Measurements from ENCODE around the gene SHLD1. TPM values are rescaled to one million over a fixed set of nuclear protein-coding genes. Genes with fewer than 3 reads are reported as not detected.

The SHLD1 gene
- total RNA-seq, 1 donor, result 2.0 TPM

DNA sequence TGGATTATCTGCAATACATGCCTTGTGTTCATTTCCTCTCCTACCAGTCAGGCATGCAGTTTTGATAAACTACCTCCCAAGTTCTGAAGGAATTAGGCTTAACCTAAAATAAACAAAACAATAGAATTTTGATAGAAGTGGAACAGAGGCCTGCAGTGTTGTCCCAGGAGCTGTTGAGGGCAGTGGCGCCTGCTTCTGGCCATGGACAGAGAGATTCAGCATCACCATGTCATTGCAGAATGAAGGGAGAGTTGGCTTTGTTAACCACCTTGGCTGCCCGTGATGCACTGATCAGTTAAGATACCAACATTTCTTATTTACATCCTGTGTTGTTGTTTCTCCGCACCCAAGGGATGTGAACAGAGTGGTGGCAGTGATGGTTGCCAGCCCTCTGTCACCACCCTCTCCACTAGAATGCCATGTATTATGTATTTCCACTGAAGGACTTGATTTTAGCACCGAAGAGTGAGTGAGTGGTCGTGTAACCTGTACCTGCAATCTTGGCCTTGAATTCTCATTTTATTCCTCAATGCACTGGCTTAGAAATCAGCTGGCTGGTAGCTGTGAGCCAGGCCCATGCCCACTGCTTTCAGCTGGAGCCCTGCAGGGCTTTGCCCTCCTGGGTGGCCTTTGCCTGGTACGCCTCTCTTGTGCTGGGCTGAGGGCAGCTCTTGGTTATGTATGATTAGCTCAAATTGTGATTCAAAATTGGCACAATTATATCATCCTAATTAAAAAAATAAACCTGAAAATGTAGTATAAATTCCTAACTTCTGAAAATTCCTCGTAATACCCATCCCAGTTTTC lies 56.5 kb downstream of the SHLD1 start:
- no peak overlapping the region for H3K4me3 ChIP-seq (ENCODE audit: low read depth, low read length)
- DNase-seq (ENCODE audit: low read depth), result no peak
- TF ChIP-seq, protein P1, sequence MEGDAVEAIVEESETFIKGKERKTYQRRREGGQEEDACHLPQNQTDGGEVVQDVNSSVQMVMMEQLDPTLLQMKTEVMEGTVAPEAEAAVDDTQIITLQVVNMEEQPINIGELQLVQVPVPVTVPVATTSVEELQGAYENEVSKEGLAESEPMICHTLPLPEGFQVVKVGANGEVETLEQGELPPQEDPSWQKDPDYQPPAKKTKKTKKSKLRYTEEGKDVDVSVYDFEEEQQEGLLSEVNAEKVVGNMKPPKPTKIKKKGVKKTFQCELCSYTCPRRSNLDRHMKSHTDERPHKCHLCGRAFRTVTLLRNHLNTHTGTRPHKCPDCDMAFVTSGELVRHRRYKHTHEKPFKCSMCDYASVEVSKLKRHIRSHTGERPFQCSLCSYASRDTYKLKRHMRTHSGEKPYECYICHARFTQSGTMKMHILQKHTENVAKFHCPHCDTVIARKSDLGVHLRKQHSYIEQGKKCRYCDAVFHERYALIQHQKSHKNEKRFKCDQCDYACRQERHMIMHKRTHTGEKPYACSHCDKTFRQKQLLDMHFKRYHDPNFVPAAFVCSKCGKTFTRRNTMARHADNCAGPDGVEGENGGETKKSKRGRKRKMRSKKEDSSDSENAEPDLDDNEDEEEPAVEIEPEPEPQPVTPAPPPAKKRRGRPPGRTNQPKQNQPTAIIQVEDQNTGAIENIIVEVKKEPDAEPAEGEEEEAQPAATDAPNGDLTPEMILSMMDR (IDR thresholded peaks at IDR 0.05; ENCODE audit: insufficient read depth, low read length), result no peak

DNA sequence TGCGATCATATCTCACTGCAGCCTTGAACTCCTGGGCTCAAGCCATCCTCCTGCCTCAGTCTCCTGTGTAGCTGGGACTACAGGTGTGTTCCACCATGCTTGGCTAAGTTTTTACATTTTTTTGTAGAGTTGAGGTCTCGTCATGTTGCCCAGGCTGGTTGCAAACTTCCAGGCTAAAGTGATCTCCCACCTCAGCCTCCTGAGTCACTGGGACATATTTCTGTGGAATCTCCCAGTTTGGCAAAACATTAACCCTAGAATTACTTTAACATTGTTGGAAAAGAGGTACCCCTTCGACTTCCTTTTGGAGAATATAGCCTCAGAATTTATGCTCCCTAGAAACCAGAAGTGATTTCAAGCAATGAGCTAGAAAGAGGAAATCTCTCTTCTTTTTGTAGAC lies 57.2 kb downstream of the SHLD1 start:
- no peak for DNase-seq (ENCODE audit: low read depth)
- TF ChIP-seq, protein P1 (IDR thresholded peaks at IDR 0.05; ENCODE audit: insufficient read depth, low read length), result no peak
- H3K4me3 ChIP-seq (ENCODE audit: low read depth, low read length), result no peak overlapping the region

DNA sequence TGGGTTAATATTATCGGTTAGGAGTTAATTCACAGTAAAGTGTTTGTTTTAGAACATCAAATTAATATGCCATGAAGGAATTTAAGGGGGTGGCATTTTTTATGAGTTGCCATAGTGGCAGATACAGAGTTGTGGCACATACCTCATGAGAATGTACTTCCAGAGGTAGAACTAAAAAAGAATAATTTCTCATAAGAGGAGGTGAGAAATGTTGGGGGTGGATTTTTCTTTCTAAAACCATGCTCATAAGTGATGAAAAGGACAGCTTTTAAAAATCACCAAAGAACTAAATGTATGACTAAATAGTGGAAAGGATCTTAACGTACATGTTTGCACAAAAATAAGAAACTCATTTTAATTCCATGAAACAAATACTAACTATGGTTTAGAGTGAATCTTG lies 58.7 kb downstream of the SHLD1 start:
- TF ChIP-seq, protein P1 (IDR thresholded peaks at IDR 0.05; ENCODE audit: insufficient read depth, low read length), result no peak
- H3K4me3 ChIP-seq (ENCODE audit: low read depth, low read length), result no peak overlapping the region
- no peak for DNase-seq (ENCODE audit: low read depth)

DNA sequence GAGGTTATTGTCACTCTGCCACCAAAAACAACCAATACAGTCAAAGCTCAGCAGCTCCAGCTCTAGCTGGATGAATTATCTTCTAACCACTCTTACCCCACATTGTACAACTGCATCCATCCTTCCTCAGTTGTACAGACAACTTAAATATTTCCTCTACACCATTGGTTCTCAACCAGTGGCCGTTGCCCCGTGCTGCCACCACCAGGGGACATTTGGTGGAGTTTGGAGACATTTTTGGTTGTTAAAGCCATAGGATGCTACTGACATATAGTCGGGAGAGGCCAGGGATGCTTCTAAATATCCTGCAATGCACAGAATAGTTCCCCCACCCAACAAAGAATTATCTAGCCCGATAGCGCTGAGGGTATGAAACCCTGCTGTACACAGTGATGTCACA lies 59.3 kb downstream of the SHLD1 start:
- H3K4me3 ChIP-seq (ENCODE audit: low read depth, low read length), result no peak overlapping the region
- DNase-seq (ENCODE audit: low read depth), result no peak
- TF ChIP-seq, protein P1 (IDR thresholded peaks at IDR 0.05; ENCODE audit: insufficient read depth, low read length), result no peak

DNA sequence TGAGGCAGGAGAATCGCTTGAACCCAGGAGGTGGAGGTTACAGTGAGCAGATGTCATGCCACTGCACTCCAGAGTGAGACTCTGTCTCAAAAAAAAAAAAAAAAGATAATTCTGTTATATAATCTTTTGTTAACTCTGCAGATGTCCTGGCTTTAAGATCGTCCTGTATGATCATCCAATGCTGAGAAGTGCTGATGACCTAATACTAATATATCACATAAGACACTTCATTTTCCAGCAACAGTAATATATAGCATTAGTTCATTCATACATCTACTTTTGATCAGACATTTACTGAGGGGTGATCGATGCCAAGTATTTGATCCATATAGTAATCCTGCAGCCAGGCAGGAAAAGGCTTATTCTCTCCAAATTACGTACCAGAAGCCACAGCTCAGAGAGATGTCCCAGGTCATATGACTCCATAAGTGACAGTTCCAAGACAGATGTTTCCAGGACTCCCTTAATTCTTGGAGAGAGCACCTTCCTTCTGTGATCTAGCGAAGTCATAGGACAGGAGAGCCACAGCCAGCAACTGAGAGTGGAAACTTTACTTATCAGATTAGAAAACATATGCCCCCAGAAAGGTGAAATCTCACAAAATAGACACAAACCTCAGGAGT lies 60.7 kb downstream of the SHLD1 start:
- TF ChIP-seq, protein P1 (IDR thresholded peaks at IDR 0.05; ENCODE audit: insufficient read depth, low read length), result no peak
- DNase-seq (ENCODE audit: low read depth), result no peak
- H3K4me3 ChIP-seq (ENCODE audit: low read depth, low read length), result no peak overlapping the region

DNA sequence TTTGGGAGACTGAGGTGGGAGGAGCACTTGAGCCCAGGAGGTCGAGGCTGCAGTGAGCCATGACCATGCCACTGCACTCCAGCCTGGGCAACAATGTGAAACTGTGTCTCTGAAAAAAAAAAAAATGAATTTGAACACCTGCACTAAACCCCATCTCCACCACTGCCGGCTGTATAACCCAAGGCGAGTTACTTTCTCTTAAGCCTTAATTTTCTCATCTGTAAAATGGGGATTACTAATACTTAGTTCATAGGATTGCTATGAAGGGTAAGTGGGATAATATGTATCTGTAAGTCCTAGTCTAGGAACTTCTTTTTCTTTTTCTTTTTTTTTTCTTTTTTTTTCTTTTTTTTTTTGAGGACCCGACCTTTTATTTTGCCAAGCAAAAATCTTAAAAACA lies 61.5 kb downstream of the SHLD1 start:
- no peak overlapping the region for H3K4me3 ChIP-seq (ENCODE audit: low read depth, low read length)
- DNase-seq (ENCODE audit: low read depth), result no peak
- TF ChIP-seq, protein P1 (IDR thresholded peaks at IDR 0.05; ENCODE audit: insufficient read depth, low read length), result no peak

Data from fibroblast of the aortic adventitia (primary cell).